ENCODE results near the gene FAM227B.

GRCh38 chr15:49441816-49442215, 178.8 kb downstream of the FAM227B start:
- TF ChIP-seq CTCF (IDR thresholded peaks at IDR 0.05 in 8 of 11, conservative IDR thresholded peaks at IDR 0.05 in 3 of 11) (no peak), POLR2A (IDR thresholded peaks at IDR 0.05) (no peak), POLR2AphosphoS5 (IDR thresholded peaks at IDR 0.05) (no peak)

Data from spleen (tissue), 7 donors.